Vagina (tissue), 2 donors: Measurements from ENCODE around the gene WIZ. TPM values are rescaled to one million over a fixed set of nuclear protein-coding genes. Genes with fewer than 3 reads are reported as not detected.

Experiments used
- DNase-seq, 2 donors: peaks; one replicate each; pipeline ENCODE4 v3.0.0-alpha.2; 2017; ENCODE audit errors: extremely low spot score in 2 of 2
- H3K27ac ChIP-seq: fragments of 200-600 bp; sonication (generic); one replicate; pipeline ENCODE4 v1.5.1; 2019
- H3K27me3 ChIP-seq: fragments of 200-600 bp; sonication (generic); one replicate; pipeline ENCODE4 v1.5.1; 2019
- H3K36me3 ChIP-seq, 2 donors: fragments of 200-600 bp; sonication (generic); one replicate each; pipeline ENCODE4 v1.5.1; 2017 to 2019
- H3K4me1 ChIP-seq: fragments of 200-600 bp; sonication (generic); one replicate; pipeline ENCODE4 v1.5.1; 2019
- H3K4me3 ChIP-seq, 2 donors: fragments of 200-600 bp; sonication (generic); 1 replicate in 1 of 2; 2 replicates in 1 of 2; pipeline ENCODE4 v1.5.1; 2016 to 2019
- H3K9me3 ChIP-seq: fragments of 200-600 bp; sonication (generic); one replicate; pipeline ENCODE4 v1.5.1; 2019
- CTCF ChIP-seq, 3 experiments: fragments of 450-650 bp in 2 of 3; fragments of 200-600 bp in 1 of 3; sonication (generic) in 1 of 3; IDR thresholded peaks; one replicate each; pipeline ENCODE4 v1.5.1; 2017 to 2019; ENCODE audit warnings: antibody characterized with exemption in 3 of 3, mild to moderate bottlenecking in 2 of 3, moderate library complexity in 2 of 3
- POLR2A ChIP-seq, 2 donors: fragments of 450-650 bp; IDR thresholded peaks; one replicate each; pipeline ENCODE4 v1.6.1; 2017; ENCODE audit warnings: antibody characterized with exemption in 2 of 2, mild to moderate bottlenecking in 2 of 2, moderate library complexity in 2 of 2
- POLR2AphosphoS5 ChIP-seq, 2 donors: sonication (generic); formaldehyde crosslinking; IDR thresholded peaks; one replicate each; pipeline ENCODE4 v1.9.0; 2017; ENCODE audit warnings: antibody characterized with exemption in 2 of 2, mild to moderate bottlenecking in 2 of 2, low read depth in 1 of 2; ENCODE audit not compliant: insufficient read depth in 1 of 2
- intact Hi-C: fragments of 100-400 bp; cut with DNase I; formaldehyde crosslinking; loops from one replicate; pipeline ENCODE4 v1.15.1; 2023
- total RNA-seq: library from RNA; depleted of rRNA; stranded (reverse); fragments of >200 nt; gene quantifications from one replicate; pipeline ENCODE4 v1.2.3, GENCODE V29; 2016

WIZ gene
- total RNA-seq, 1 donor from 2014 or later, result 44.4 TPM

GRCh38 chr19:15444505-15445226 is 5.1 kb downstream of the WIZ start:
- TF ChIP-seq POLR2AphosphoS5 (IDR thresholded peaks at IDR 0.05; ENCODE audit: insufficient read depth in 1 of 2, low read depth in 1 of 2) (no peak), CTCF (IDR thresholded peaks at IDR 0.05) (no peak), POLR2A (IDR thresholded peaks at IDR 0.05) (no peak)

GRCh38 chr19:15443838-15444237 is 5.9 kb downstream of the WIZ start:
- Histone ChIP-seq H3K27ac (no peak overlapping the region), H3K36me3 (no peaks in the 10 kb centered on the region)
- intact Hi-C loops, result no loop called here

More at GRCh38 chr19:15444505-15445226, 5.1 kb downstream of the WIZ start:
- DNase-seq, result no peak
- no peak overlapping the region for H3K4me3 ChIP-seq
- H3K27ac ChIP-seq, result no peak overlapping the region
- intact Hi-C loops, result no loop called here
- no peaks in the 10 kb centered on the region for H3K36me3 ChIP-seq
- H3K9me3 ChIP-seq, result no peaks in the 10 kb centered on the region
- peaks cover 12% of the 10 kb centered on the region for H3K4me1 ChIP-seq
- no peaks in the 10 kb centered on the region for H3K27me3 ChIP-seq

GRCh38 chr19:15443325-15443724 is 6.4 kb downstream of the WIZ start:
- intact Hi-C loops, result no loop called here
- Histone ChIP-seq H3K27ac (no peak overlapping the region), H3K27me3 (no peaks in the 10 kb centered on the region), H3K36me3 (no peaks in the 10 kb centered on the region), H3K4me3 (no peak overlapping the region), H3K4me1 (peaks cover 2% of the 10 kb centered on the region), H3K9me3 (no peaks in the 10 kb centered on the region)
- no peak for DNase-seq
- TF ChIP-seq POLR2AphosphoS5 (IDR thresholded peaks at IDR 0.05; ENCODE audit: insufficient read depth in 1 of 2, low read depth in 1 of 2), result no peak
- no peak for TF ChIP-seq CTCF (IDR thresholded peaks at IDR 0.05)
- no peak for TF ChIP-seq POLR2A (IDR thresholded peaks at IDR 0.05)

More at GRCh38 chr19:15443838-15444237, 5.9 kb downstream of the WIZ start:
- Histone ChIP-seq H3K4me1 (peaks cover 7% of the 10 kb centered on the region), H3K4me3 (no peak overlapping the region), H3K27me3 (no peaks in the 10 kb centered on the region), H3K9me3 (no peaks in the 10 kb centered on the region)
- TF ChIP-seq POLR2AphosphoS5 (IDR thresholded peaks at IDR 0.05; ENCODE audit: insufficient read depth in 1 of 2, low read depth in 1 of 2), result no peak
- no peak for TF ChIP-seq POLR2A (IDR thresholded peaks at IDR 0.05)
- TF ChIP-seq CTCF (IDR thresholded peaks at IDR 0.05), result no peak
- no peak for DNase-seq

- no peaks in the 10 kb centered on the region for H3K9me3 ChIP-seq
- no peaks in the 10 kb centered on the region for H3K36me3 ChIP-seq
- intact Hi-C loops, result no loop called here
- H3K4me3 ChIP-seq, result no peak overlapping the region
- H3K4me1 ChIP-seq, result peaks cover 11% of the 10 kb centered on the region
- H3K27ac ChIP-seq, result no peak overlapping the region
- no peaks in the 10 kb centered on the region for H3K27me3 ChIP-seq
- no peak for TF ChIP-seq CTCF (IDR thresholded peaks at IDR 0.05)
- no peak for TF ChIP-seq POLR2A (IDR thresholded peaks at IDR 0.05)
- TF ChIP-seq POLR2AphosphoS5 (IDR thresholded peaks at IDR 0.05; ENCODE audit: insufficient read depth in 1 of 2, low read depth in 1 of 2), result no peak
- DNase-seq, result no peak
Observed at GRCh38 chr19:15442142-15442920, 7.4 kb downstream of the WIZ start.

GRCh38 chr19:15441317-15441716 is 8.4 kb downstream of the WIZ start:
- DNase-seq, result no peak
- no peak for TF ChIP-seq CTCF (IDR thresholded peaks at IDR 0.05)
- TF ChIP-seq POLR2AphosphoS5 (IDR thresholded peaks at IDR 0.05; ENCODE audit: insufficient read depth in 1 of 2, low read depth in 1 of 2), result no peak
- TF ChIP-seq POLR2A (IDR thresholded peaks at IDR 0.05), result no peak
- no peak overlapping the region for H3K27ac ChIP-seq
- peaks cover 18% of the 10 kb centered on the region for H3K4me1 ChIP-seq
- no peaks in the 10 kb centered on the region for H3K9me3 ChIP-seq
- H3K36me3 ChIP-seq, result no peaks in the 10 kb centered on the region
- no peak overlapping the region for H3K4me3 ChIP-seq
- no peaks in the 10 kb centered on the region for H3K27me3 ChIP-seq
- intact Hi-C loops, result no loop called here
